Mucosa of stomach (tissue), 1 donor: ENCODE results near the gene NUTM2A.
"Not testable (repeated sequence)": the region's sequence is repeated elsewhere in the genome, so short reads cannot be mapped to it uniquely, and the experiment has no call there.

Experiments
- H3K27me3 ChIP-seq: one replicate; pipeline ENCODE4 v1.7.0; 2013; ENCODE audit warnings: mild to moderate bottlenecking, low read length; ENCODE audit not compliant: control insufficient read depth, insufficient read depth
- H3K36me3 ChIP-seq: one replicate; pipeline ENCODE4 v1.7.0; 2013; ENCODE audit warnings: low read length; ENCODE audit not compliant: control insufficient read depth, insufficient read depth
- H3K4me1 ChIP-seq: one replicate; pipeline ENCODE4 v1.7.0; 2013; ENCODE audit warnings: mild to moderate bottlenecking, low read length; ENCODE audit not compliant: control insufficient read depth, insufficient read depth
- H3K4me3 ChIP-seq: one replicate; pipeline ENCODE4 v1.7.0; 2013; ENCODE audit warnings: low read length
- H3K9ac ChIP-seq: one replicate; pipeline ENCODE4 v1.7.0; 2013; ENCODE audit warnings: mild to moderate bottlenecking, low read length, moderate library complexity
- H3K9me3 ChIP-seq: one replicate; pipeline ENCODE4 v1.7.0; 2013; ENCODE audit warnings: mild to moderate bottlenecking, low read length, moderate library complexity; ENCODE audit not compliant: control insufficient read depth
- donor health status: Pancreatic carcinoma.

Gene NUTM2A, protein sequence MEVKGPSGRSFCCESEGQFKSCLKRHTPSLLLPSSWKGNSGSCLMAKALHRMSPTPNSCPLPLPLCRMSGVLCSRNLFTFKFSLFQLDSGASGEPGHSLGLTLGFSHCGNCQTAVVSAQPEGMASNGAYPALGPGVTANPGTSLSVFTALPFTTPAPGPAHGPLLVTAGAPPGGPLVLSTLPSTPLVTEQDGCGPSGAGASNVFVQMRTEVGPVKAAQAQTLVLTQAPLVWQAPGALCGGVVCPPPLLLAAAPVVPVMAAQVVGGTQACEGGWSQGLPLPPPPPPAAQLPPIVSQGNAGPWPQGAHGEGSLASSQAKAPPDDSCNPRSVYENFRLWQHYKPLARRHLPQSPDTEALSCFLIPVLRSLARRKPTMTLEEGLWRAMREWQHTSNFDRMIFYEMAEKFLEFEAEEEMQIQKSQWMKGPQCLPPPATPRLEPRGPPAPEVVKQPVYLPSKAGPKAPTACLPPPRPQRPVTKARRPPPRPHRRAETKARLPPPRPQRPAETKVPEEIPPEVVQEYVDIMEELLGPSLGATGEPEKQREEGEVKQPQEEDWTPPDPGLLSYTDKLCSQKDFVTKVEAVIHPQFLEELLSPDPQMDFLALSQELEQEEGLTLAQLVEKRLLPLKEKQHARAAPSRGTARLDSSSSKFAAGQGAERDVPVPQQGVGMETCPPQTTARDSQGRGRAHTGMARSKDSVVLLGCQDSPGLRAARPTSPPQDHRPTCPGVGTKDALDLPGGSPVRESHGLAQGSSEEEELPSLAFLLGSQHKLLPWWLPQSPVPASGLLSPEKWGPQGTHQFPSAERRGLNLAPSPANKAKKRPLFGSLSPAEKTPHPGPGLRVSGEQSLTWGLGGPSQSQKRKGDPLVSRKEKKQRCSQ

DNA sequence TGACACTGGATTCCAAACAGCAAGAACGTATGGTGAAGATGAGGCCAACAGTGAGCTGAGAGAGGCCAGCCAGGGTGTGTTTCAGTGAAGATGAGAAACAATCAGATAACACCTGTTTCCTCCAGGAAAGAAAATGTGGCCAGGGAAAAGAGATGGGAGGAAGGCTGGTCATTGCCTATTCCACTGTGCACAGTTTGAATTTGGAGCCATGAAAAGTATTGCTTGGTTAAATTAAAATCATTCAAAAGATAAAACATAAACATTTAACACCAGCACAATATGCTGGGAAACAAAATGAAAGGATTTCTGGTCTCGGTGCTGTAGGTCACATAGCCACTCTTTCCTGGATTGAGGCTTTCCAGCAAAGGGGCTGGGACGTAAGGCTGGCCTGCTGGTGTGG lies at the start of gene NUTM2A:
Gene NUTM2A (plus strand): TSS at position 301 of the 400 bp plus-strand sequence. CDS start 383 bp downstream, outside the sequence.
- not testable (repeated sequence) for H3K9ac ChIP-seq, H3K9me3 ChIP-seq, H3K27me3 ChIP-seq, H3K4me1 ChIP-seq, H3K36me3 ChIP-seq, H3K4me3 ChIP-seq

GRCh38 chr10:87177587-87177986 lies 47.7 kb upstream of the NUTM2A start:
- H3K4me1 ChIP-seq, H3K36me3 ChIP-seq, H3K27me3 ChIP-seq, H3K9ac ChIP-seq, H3K4me3 ChIP-seq, H3K9me3 ChIP-seq: not testable (repeated sequence)

GRCh38 chr10:87184421-87184820 lies 40.8 kb upstream of the NUTM2A start:
- H3K27me3 ChIP-seq, H3K9me3 ChIP-seq, H3K4me3 ChIP-seq, H3K9ac ChIP-seq, H3K36me3 ChIP-seq, H3K4me1 ChIP-seq: not testable (repeated sequence)

DNA sequence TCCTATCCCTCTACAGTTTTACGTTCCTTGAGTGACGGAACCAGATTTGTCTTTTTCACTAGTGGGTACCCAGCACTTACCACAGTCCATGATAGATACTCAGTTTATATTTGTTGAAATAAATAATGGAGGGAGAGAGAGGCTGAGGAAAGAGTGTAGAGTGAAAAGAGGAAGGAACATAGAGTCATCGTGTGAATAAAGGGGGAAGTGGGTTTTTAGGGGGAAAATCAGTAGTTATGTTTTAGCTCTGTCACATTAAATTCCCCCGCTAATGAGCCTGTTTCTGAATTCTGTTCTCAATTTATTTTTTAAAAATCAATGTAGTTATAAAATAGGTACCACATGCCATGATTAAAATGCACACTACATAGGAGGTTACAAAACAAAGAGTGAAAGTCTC lies 39.2 kb upstream of the NUTM2A start:
- H3K27me3 ChIP-seq, H3K36me3 ChIP-seq, H3K9ac ChIP-seq, H3K9me3 ChIP-seq, H3K4me3 ChIP-seq, H3K4me1 ChIP-seq: not testable (repeated sequence)

DNA sequence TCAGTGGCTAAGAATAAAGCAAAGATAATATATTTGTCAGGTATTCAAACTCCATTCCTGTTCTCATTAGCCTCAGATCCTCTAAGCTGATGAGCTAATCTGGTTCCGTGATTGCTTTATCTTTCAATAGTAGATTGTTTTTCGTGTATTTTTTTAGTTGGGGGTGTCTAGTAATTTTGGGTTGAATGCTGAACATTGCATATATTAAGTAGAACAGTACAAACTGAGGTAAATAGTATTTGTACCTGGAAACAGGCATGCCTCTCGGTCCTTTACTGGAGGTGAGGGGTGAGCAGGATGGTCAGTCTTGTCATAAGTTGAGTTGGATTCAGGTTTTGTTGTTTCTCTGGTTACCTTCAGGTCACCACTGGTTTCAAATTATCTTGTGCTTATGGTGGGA lies 37.7 kb upstream of the NUTM2A start:
- H3K4me1 ChIP-seq, H3K4me3 ChIP-seq, H3K36me3 ChIP-seq, H3K9ac ChIP-seq, H3K9me3 ChIP-seq, H3K27me3 ChIP-seq: not testable (repeated sequence)

- not testable (repeated sequence) for H3K9me3 ChIP-seq, H3K9ac ChIP-seq, H3K4me3 ChIP-seq, H3K27me3 ChIP-seq, H3K36me3 ChIP-seq, H3K4me1 ChIP-seq
These were observed 33.4 kb upstream of the NUTM2A start for GRCh38 chr10:87191841-87192240.

- H3K36me3 ChIP-seq, H3K27me3 ChIP-seq, H3K9me3 ChIP-seq, H3K4me3 ChIP-seq, H3K9ac ChIP-seq, H3K4me1 ChIP-seq: not testable (repeated sequence)
These were observed 24.3 kb upstream of the NUTM2A start for GRCh38 chr10:87200924-87201323.

- not testable (repeated sequence) for H3K9me3 ChIP-seq, H3K36me3 ChIP-seq, H3K4me1 ChIP-seq, H3K27me3 ChIP-seq, H3K9ac ChIP-seq, H3K4me3 ChIP-seq
These were observed 20.4 kb upstream of the NUTM2A start for GRCh38 chr10:87204801-87205200.

GRCh38 chr10:87206922-87207321 lies 18.3 kb upstream of the NUTM2A start:
- H3K9ac ChIP-seq, H3K9me3 ChIP-seq, H3K36me3 ChIP-seq, H3K27me3 ChIP-seq, H3K4me3 ChIP-seq, H3K4me1 ChIP-seq: not testable (repeated sequence)

- not testable (repeated sequence) for H3K27me3 ChIP-seq, H3K4me3 ChIP-seq, H3K9me3 ChIP-seq, H3K9ac ChIP-seq, H3K4me1 ChIP-seq, H3K36me3 ChIP-seq
These were observed 14.9 kb upstream of the NUTM2A start for GRCh38 chr10:87210309-87210708.

GRCh38 chr10:87211848-87212247 lies 13.4 kb upstream of the NUTM2A start:
- not testable (repeated sequence) for H3K4me3 ChIP-seq, H3K9me3 ChIP-seq

GRCh38 chr10:87213150-87213765 lies 12.0 kb upstream of the NUTM2A start:
- not testable (repeated sequence) for H3K4me1 ChIP-seq, H3K9ac ChIP-seq, H3K27me3 ChIP-seq, H3K4me3 ChIP-seq, H3K9me3 ChIP-seq, H3K36me3 ChIP-seq

More at GRCh38 chr10:87211848-87212247, 13.4 kb upstream of the NUTM2A start:
- not testable (repeated sequence) for H3K4me1 ChIP-seq, H3K27me3 ChIP-seq, H3K9ac ChIP-seq, H3K36me3 ChIP-seq
